Sigmoid colon (tissue), 7 donors: Measurements from ENCODE around the gene ATG7. TPM values are rescaled to one million over a fixed set of nuclear protein-coding genes. Genes with fewer than 3 reads are reported as not detected.

Source experiments
- DNase-seq: peaks from one replicate; pipeline ENCODE4 v3.0.0-alpha.2; 2019
- H3K27ac ChIP-seq, 4 donors: fragments of 200-600 bp; sonication (generic); one replicate each; pipeline ENCODE4 v1.5.1; 2016 to 2019; ENCODE audit warnings: mild to moderate bottlenecking in 1 of 4
- H3K27me3 ChIP-seq, 3 donors: fragments of 200-600 bp; sonication (generic); one replicate each; pipeline ENCODE4 v1.5.1; 2019; ENCODE audit warnings: mild to moderate bottlenecking in 1 of 3
- H3K36me3 ChIP-seq, 4 donors: fragments of 200-600 bp; sonication (generic); one replicate each; pipeline ENCODE4 v1.5.1; 2016 to 2019
- H3K4me1 ChIP-seq, 4 donors: fragments of 200-600 bp; sonication (generic); one replicate each; pipeline ENCODE4 v1.5.1; 2017 to 2019
- H3K4me3 ChIP-seq, 4 donors: fragments of 200-600 bp; sonication (generic); one replicate each; pipeline ENCODE4 v1.5.1; 2017 to 2019; ENCODE audit warnings: mild to moderate bottlenecking in 2 of 4, moderate library complexity in 1 of 4
- H3K9me3 ChIP-seq, 4 donors: fragments of 200-600 bp in 3 of 4; sonication (generic) in 3 of 4; one replicate each; pipeline versions ENCODE4 v1.5.1 to v1.6.1; 2013 to 2019
- EP300 ChIP-seq, 4 donors: sonication (generic); formaldehyde crosslinking; IDR thresholded peaks; one replicate each; pipeline ENCODE4 v1.6.1; 2017; ENCODE audit warnings: antibody characterized with exemption in 4 of 4
- POLR2A ChIP-seq, 2 donors: fragments of 450-650 bp; IDR thresholded peaks; one replicate each; pipeline ENCODE4 v1.6.1; 2016; ENCODE audit warnings: antibody characterized with exemption in 2 of 2, mild to moderate bottlenecking in 2 of 2, moderate library complexity in 2 of 2
- POLR2AphosphoS5 ChIP-seq, 4 donors: sonication (generic); formaldehyde crosslinking; IDR thresholded peaks; one replicate each; pipeline ENCODE4 v1.6.1; 2017; ENCODE audit warnings: antibody characterized with exemption in 4 of 4
- WGBS, 2 donors: extraction: QIAGEN DNeasy Blood & Tissue Kit; methylation state at CpG; one replicate each; pipeline ENCODE4 v1.1.7; 2013; 5-methylcytosine and 5-hydroxymethylcytosine counted together
- intact Hi-C: fragments of 100-400 bp; cut with DNase I; formaldehyde crosslinking; loops from one replicate; pipeline ENCODE4 v1.15.1; 2023
- polyA plus RNA-seq, 3 donors: library from polyadenylated mRNA; stranded (reverse); fragments of 200-250 nt; gene quantifications; one replicate each; pipeline ENCODE4 v1.2.3, GENCODE V29; 2013
- total RNA-seq, 4 donors: library from RNA; depleted of rRNA; stranded (reverse); fragments of >200 nt; gene quantifications; one replicate each; pipeline ENCODE4 v1.1.0, GENCODE V29; 2016
- TF ChIP-seq, protein P1 (sequence below), 4 experiments: fragments of 450-650 bp in 3 of 4; fragments of 200-600 bp in 1 of 4; IDR thresholded peaks; one replicate each; pipeline ENCODE4 v1.5.1; 2016 to 2019; ENCODE audit warnings: antibody characterized with exemption in 4 of 4, mild to moderate bottlenecking in 3 of 4, moderate library complexity in 2 of 4
- donor health status: healthy with polysubstance abuse.
- donor health status: Bipolar disorder and iron deficiency.
- donor health status: healthy.

Gene ATG7
- total and polyA plus RNA-seq, 7 donors: 12.5 to 62.9 (median 34.8) TPM

- H3K4me3 ChIP-seq: no peak overlapping the region
- TF ChIP-seq EP300 (IDR thresholded peaks at IDR 0.05) (no peak), POLR2A (IDR thresholded peaks at IDR 0.05) (no peak), POLR2AphosphoS5 (IDR thresholded peaks at IDR 0.05) (no peak)
- TF ChIP-seq, protein P1, sequence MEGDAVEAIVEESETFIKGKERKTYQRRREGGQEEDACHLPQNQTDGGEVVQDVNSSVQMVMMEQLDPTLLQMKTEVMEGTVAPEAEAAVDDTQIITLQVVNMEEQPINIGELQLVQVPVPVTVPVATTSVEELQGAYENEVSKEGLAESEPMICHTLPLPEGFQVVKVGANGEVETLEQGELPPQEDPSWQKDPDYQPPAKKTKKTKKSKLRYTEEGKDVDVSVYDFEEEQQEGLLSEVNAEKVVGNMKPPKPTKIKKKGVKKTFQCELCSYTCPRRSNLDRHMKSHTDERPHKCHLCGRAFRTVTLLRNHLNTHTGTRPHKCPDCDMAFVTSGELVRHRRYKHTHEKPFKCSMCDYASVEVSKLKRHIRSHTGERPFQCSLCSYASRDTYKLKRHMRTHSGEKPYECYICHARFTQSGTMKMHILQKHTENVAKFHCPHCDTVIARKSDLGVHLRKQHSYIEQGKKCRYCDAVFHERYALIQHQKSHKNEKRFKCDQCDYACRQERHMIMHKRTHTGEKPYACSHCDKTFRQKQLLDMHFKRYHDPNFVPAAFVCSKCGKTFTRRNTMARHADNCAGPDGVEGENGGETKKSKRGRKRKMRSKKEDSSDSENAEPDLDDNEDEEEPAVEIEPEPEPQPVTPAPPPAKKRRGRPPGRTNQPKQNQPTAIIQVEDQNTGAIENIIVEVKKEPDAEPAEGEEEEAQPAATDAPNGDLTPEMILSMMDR (IDR thresholded peaks at IDR 0.05): no peak
- no peaks in the 10 kb centered on the region for H3K27me3 ChIP-seq
- peaks cover 0 to 67% (median 60%) of the 10 kb centered on the region in 4 donors for H3K4me1 ChIP-seq
- DNase-seq: no peak
- H3K27ac ChIP-seq: peak overlapping the region; percentile 69 to 86 (median 78)
- intact Hi-C loops: no loop called here
- H3K9me3 ChIP-seq: no peaks in the 10 kb centered on the region
- H3K36me3 ChIP-seq: no peaks in the 10 kb centered on the region
- 49 to 65% methylated on average over 10 of the region's 10 CpGs for WGBS, 2 donors
Measured at GRCh38 chr3:11583638-11584046, 311.4 kb downstream of the ATG7 start.

GRCh38 chr3:11584570-11584969, 312.4 kb downstream of the ATG7 start:
- Histone ChIP-seq H3K9me3 (no peaks in the 10 kb centered on the region), H3K27ac (peak overlapping the region in 1 of 4 donors; percentile 78), H3K27me3 (no peaks in the 10 kb centered on the region), H3K4me1 (peaks cover 0 to 76% (median 69%) of the 10 kb centered on the region in 4 donors), H3K4me3 (no peak overlapping the region), H3K36me3 (no peaks in the 10 kb centered on the region)
- intact Hi-C loops: no loop called here
- TF ChIP-seq EP300 (IDR thresholded peaks at IDR 0.05) (no peak), POLR2A (IDR thresholded peaks at IDR 0.05) (no peak), POLR2AphosphoS5 (IDR thresholded peaks at IDR 0.05) (no peak)
- TF ChIP-seq, protein P1 (IDR thresholded peaks at IDR 0.05): no peak
- DNase-seq: no peak
- WGBS, 2 donors: 62 to 88% methylated on average over 4 of the region's 4 CpGs

GRCh38 chr3:11587766-11588165, 315.6 kb downstream of the ATG7 start:
- peaks cover 0 to 83% (median 79%) of the 10 kb centered on the region in 4 donors for H3K4me1 ChIP-seq

DNA sequence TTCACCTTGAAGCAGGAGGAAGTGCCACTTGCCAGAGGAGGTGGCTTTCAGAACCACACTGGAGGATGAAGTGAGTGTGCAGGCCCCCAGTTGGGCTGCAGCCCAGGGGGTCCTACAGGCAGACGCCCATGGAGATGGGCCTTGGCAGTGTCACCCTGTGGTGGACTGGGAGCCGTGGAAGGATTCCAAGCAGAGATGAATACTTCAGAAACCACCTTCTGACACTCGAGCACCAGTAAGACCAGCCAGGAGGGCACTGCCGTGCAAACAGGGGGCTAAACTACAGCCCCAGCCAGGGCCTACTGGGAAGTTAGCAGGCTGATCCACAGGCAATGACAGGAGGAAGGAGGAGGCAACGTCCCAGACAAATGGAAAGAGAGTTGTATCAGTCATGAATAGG, 316.1 kb downstream of the ATG7 start:
- DNase-seq: no peak
- intact Hi-C loops: no loop called here
- Histone ChIP-seq H3K4me3 (peak overlapping the region in 1 of 4 donors; percentile 16), H3K36me3 (no peaks in the 10 kb centered on the region), H3K9me3 (no peaks in the 10 kb centered on the region), H3K27me3 (no peaks in the 10 kb centered on the region), H3K27ac (peak overlapping the region in 3 of 4 donors; percentile 74 to 84 (median 82)), H3K4me1 (peaks cover 0 to 83% (median 79%) of the 10 kb centered on the region in 4 donors)
- 84 to 91% methylated on average over 5 of the region's 5 CpGs for WGBS, 2 donors
- TF ChIP-seq POLR2A (IDR thresholded peaks at IDR 0.05) (no peak), POLR2AphosphoS5 (IDR thresholded peaks at IDR 0.05) (no peak)
- TF ChIP-seq, protein P1 (IDR thresholded peaks at IDR 0.05): no peak

More at GRCh38 chr3:11587766-11588165, 315.6 kb downstream of the ATG7 start:
- 84 to 90% methylated on average over 12 of the region's 12 CpGs for WGBS, 2 donors
- Histone ChIP-seq H3K27ac (peak overlapping the region in 3 of 4 donors; percentile 74 to 84 (median 82)), H3K36me3 (no peaks in the 10 kb centered on the region), H3K4me3 (peak overlapping the region in 3 of 4 donors; percentile 11 to 17 (median 16)), H3K27me3 (no peaks in the 10 kb centered on the region), H3K9me3 (no peaks in the 10 kb centered on the region)
- TF ChIP-seq POLR2AphosphoS5 (IDR thresholded peaks at IDR 0.05) (peak in 2 of 4 donors; percentile 12 to 16), POLR2A (IDR thresholded peaks at IDR 0.05) (no peak)
- DNase-seq: no peak
- intact Hi-C loops: no loop called here

DNA sequence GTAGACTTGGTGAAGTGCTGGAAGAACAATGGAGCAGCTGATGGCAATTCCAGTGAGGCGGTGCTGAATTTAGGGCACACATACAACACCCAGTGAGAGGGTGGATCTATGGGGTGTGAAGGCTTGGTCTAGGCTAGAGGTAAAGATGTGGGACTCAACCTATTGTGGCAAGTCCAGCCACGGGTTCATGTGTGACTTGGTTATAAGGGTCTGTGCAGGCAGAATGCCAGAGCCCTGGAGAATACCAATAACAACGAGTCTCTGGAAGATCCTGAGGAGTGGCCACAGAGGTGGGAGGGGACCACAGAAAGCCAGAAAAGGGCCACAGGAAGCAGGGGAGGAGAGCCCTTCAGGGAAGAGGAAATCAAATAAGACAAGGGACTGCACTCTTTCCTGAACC, 316.6 kb downstream of the ATG7 start:
- Histone ChIP-seq H3K36me3 (no peaks in the 10 kb centered on the region), H3K4me3 (no peak overlapping the region), H3K27me3 (no peaks in the 10 kb centered on the region), H3K9me3 (no peaks in the 10 kb centered on the region), H3K27ac (peak overlapping the region in 3 of 4 donors; percentile 74 to 84 (median 82)), H3K4me1 (peaks cover 0 to 83% (median 79%) of the 10 kb centered on the region in 4 donors)
- no peak for DNase-seq
- 60 to 62% methylated on average over 3 of the region's 3 CpGs for WGBS, 2 donors
- intact Hi-C loops: no loop called here
- TF ChIP-seq POLR2A (IDR thresholded peaks at IDR 0.05) (no peak), POLR2AphosphoS5 (IDR thresholded peaks at IDR 0.05) (no peak), EP300 (IDR thresholded peaks at IDR 0.05) (no peak)
- TF ChIP-seq, protein P1 (IDR thresholded peaks at IDR 0.05): no peak
